ENCODE data around the gene ARHGEF6. TPM values are rescaled to one million over a fixed set of nuclear protein-coding genes. Genes with fewer than 3 reads are reported as not detected.

Gene ARHGEF6
- total RNA-seq, 2 experiments from 2014 or later, result 50.8 to 64.5 TPM

DNA sequence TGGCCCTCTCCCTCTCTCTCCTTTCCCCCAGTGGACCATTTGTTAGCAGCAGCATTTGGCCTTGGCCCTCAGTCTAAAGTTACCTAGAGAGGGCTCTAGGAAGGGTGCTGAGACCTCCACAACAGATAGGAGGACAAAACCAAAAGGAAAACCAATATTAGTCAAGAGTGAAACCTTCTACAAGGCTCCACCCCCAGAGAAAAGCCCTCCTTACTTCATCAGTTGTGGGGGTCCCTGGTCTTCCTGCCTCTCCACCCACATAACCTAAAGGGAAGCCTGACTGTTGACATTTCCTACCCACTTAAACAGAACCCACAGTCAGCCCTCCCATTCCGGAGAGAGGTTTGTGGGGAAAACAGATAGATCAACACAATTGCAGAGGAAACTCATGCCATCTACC is 137.5 kb downstream of the ARHGEF6 start:
- POLR2A ChIA-PET, result no interaction called here
- H3K36me3 ChIP-seq (ENCODE audit: insufficient read depth, low read length), result no peaks in the 10 kb centered on the region
- H3K27ac ChIP-seq (ENCODE audit: low read depth, low read length, poor library complexity, severe bottlenecking), result no peak overlapping the region
- no peak overlapping the region for H3K4me2 ChIP-seq (ENCODE audit: low read length)
- H2AFZ ChIP-seq (ENCODE audit: low read length), result no peak overlapping the region
- H3K9me3 ChIP-seq (ENCODE audit: low read length), result no peaks in the 10 kb centered on the region
- intact Hi-C loops (cut with micrococcal nuclease; ENCODE audit: unreplicated experiment), result no loop called here
- H4K20me1 ChIP-seq (ENCODE audit: insufficient read depth, low read length), result no peaks in the 10 kb centered on the region
- CTCF ChIA-PET (ENCODE audit: unreplicated experiment), result no interaction called here
- TF ChIP-seq CTCF (conservative IDR thresholded peaks at IDR 0.05; ENCODE audit: low read length), result no peak
- no peak overlapping the region for H3K4me3 ChIP-seq (ENCODE audit: low read depth, low read length, poor library complexity, severe bottlenecking)
- DNase-seq (ENCODE audit: low spot score), result no peak
- no peaks in the 10 kb centered on the region for H3K79me2 ChIP-seq (ENCODE audit: insufficient read depth, low read depth, low read length)
- no peaks in the 10 kb centered on the region for H3K9me2 ChIP-seq (ENCODE audit: insufficient read depth, low read length)
- H3K4me1 ChIP-seq (ENCODE audit: insufficient read depth, low read length, poor library complexity, severe bottlenecking), result no peaks in the 10 kb centered on the region
- no TSS peak for BruUV-seq (replicated peaks)

DNA sequence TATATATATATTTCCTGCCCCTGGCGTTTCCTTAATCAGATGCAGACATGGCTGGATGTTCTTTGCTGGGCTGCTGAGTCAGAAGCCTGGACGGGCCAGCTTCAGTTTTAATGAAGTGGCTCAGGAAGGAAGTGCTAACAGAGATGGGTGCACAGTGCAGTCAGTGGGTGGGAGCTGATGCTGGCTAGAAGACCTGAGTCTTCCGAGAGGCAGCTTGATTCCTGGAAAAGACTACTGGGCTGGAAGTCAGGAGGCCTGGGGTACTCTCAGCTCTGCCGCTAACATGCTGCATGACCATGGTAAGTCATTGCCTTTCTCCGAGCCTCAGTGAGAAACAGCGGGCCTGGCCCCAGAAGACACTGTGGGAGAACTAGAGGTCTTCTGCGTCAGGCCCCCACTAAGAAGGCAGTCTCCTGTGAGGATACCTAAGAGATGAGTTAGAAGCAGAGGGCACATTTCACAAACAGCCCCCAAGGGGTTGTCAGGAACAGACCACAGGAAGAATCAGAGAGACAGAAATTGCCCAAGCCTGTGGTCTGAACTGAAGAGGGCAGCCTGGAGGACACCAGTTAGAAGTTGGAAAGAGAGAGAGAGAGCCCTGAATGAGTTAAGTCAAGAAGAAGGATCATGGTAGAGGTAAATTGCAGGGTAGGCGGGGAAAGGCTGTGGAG is 141.1 kb downstream of the ARHGEF6 start:
- no peaks in the 10 kb centered on the region for H3K9me3 ChIP-seq (ENCODE audit: low read length)
- no peaks in the 10 kb centered on the region for H3K9me2 ChIP-seq (ENCODE audit: insufficient read depth, low read length)
- intact Hi-C loops (cut with micrococcal nuclease; ENCODE audit: unreplicated experiment), result no loop called here
- BruUV-seq (replicated peaks), result no TSS peak
- no peaks in the 10 kb centered on the region for H3K79me2 ChIP-seq (ENCODE audit: insufficient read depth, low read depth, low read length)
- POLR2A ChIA-PET, result interaction anchor here (0.7 kb wide), 1 partner anchor 12 kb away, joined by 5 read pairs; no protein-coding TSS in a partner anchor
- no peaks in the 10 kb centered on the region for H4K20me1 ChIP-seq (ENCODE audit: insufficient read depth, low read length)
- H3K4me2 ChIP-seq (ENCODE audit: low read length), result no peak overlapping the region
- no peak overlapping the region for H3K4me3 ChIP-seq (ENCODE audit: low read depth, low read length, poor library complexity, severe bottlenecking)
- H3K36me3 ChIP-seq (ENCODE audit: insufficient read depth, low read length), result no peaks in the 10 kb centered on the region
- no peak for DNase-seq (ENCODE audit: low spot score)
- H2AFZ ChIP-seq (ENCODE audit: low read length), result no peak overlapping the region
- CTCF ChIA-PET (ENCODE audit: unreplicated experiment), result no interaction called here
- TF ChIP-seq CTCF (conservative IDR thresholded peaks at IDR 0.05; ENCODE audit: low read length) (no peak), EZH2phosphoT487 (IDR thresholded peaks at IDR 0.05; ENCODE audit: borderline replicate concordance, low read depth, low read length) (no peak)
- H3K4me1 ChIP-seq (ENCODE audit: insufficient read depth, low read length, poor library complexity, severe bottlenecking), result no peaks in the 10 kb centered on the region
- H3K27ac ChIP-seq (ENCODE audit: low read depth, low read length, poor library complexity, severe bottlenecking), result no peak overlapping the region

- Histone ChIP-seq H3K4me2 (ENCODE audit: low read length) (no peak overlapping the region), H2AFZ (ENCODE audit: low read length) (no peak overlapping the region), H3K9me2 (ENCODE audit: insufficient read depth, low read length) (no peaks in the 10 kb centered on the region), H3K27ac (ENCODE audit: low read depth, low read length, poor library complexity, severe bottlenecking) (no peak overlapping the region), H3K4me1 (ENCODE audit: insufficient read depth, low read length, poor library complexity, severe bottlenecking) (no peaks in the 10 kb centered on the region), H4K20me1 (ENCODE audit: insufficient read depth, low read length) (no peaks in the 10 kb centered on the region), H3K79me2 (ENCODE audit: insufficient read depth, low read depth, low read length) (no peaks in the 10 kb centered on the region), H3K4me3 (ENCODE audit: low read depth, low read length, poor library complexity, severe bottlenecking) (no peak overlapping the region), H3K36me3 (ENCODE audit: insufficient read depth, low read length) (no peaks in the 10 kb centered on the region), H3K9me3 (ENCODE audit: low read length) (no peaks in the 10 kb centered on the region)
- intact Hi-C loops (cut with micrococcal nuclease; ENCODE audit: unreplicated experiment), result no loop called here
- TF ChIP-seq EZH2phosphoT487 (IDR thresholded peaks at IDR 0.05; ENCODE audit: borderline replicate concordance, low read depth, low read length) (no peak), CTCF (conservative IDR thresholded peaks at IDR 0.05; ENCODE audit: low read length) (no peak)
- ChIA-PET POLR2A (no interaction called here), CTCF (ENCODE audit: unreplicated experiment) (no interaction called here)
- DNase-seq (ENCODE audit: low spot score), result no peak
- BruUV-seq (replicated peaks), result no TSS peak
These were observed 144.6 kb downstream of the ARHGEF6 start for GRCh38 chrX:136636121-136636520.
